Trophoblast cell (in vitro differentiated cells and primary cell): ENCODE measurements around the gene AFTPH.

ENCODE experiments used
- DNase-seq, 2 donors: peaks; one replicate each; pipeline ENCODE4 v3.0.0-alpha.2; 2016
- H2AFZ ChIP-seq: 2 replicates; pipeline ENCODE4 v1.6.1; 2013; ENCODE audit warnings: low read length, moderate library complexity, mild to moderate bottlenecking; ENCODE audit not compliant: insufficient read depth, poor library complexity
- H2AK5ac ChIP-seq: 2 replicates; pipeline ENCODE4 v1.6.1; 2013; ENCODE audit warnings: mild to moderate bottlenecking, low read length
- H2BK120ac ChIP-seq: 2 replicates; pipeline ENCODE4 v1.6.1; 2013; ENCODE audit warnings: low read length, mild to moderate bottlenecking, moderate library complexity; ENCODE audit not compliant: insufficient read depth, poor library complexity
- H2BK12ac ChIP-seq: 2 replicates; pipeline ENCODE4 v1.6.1; 2013; ENCODE audit warnings: mild to moderate bottlenecking, low read length, moderate library complexity
- H2BK5ac ChIP-seq: 2 replicates; pipeline ENCODE4 v1.6.1; 2013; ENCODE audit warnings: low read length, low read depth, moderate library complexity, mild to moderate bottlenecking; ENCODE audit not compliant: poor library complexity
- H3K14ac ChIP-seq: 2 replicates; pipeline ENCODE4 v1.6.1; 2013; ENCODE audit warnings: mild to moderate bottlenecking, low read length
- H3K18ac ChIP-seq: 2 replicates; pipeline ENCODE4 v1.6.1; 2013; ENCODE audit warnings: mild to moderate bottlenecking, low read length
- H3K23ac ChIP-seq: 2 replicates; pipeline ENCODE4 v1.6.1; 2013; ENCODE audit warnings: low read length
- H3K27ac ChIP-seq: 2 replicates; pipeline ENCODE4 v1.5.1; 2013; ENCODE audit warnings: low read depth, mild to moderate bottlenecking, inconsistent platforms, low read length, moderate library complexity
- H3K27me3 ChIP-seq: 2 replicates; pipeline ENCODE4 v1.6.1; 2013; ENCODE audit warnings: inconsistent platforms, mild to moderate bottlenecking, low read length, moderate library complexity; ENCODE audit not compliant: insufficient read depth
- H3K36me3 ChIP-seq, 2 experiments: 1 replicate in 1 of 2; 2 replicates in 1 of 2; pipeline ENCODE4 v1.6.1; 2013; ENCODE audit warnings: low read length in 2 of 2, mild to moderate bottlenecking in 2 of 2, moderate library complexity in 1 of 2; ENCODE audit not compliant: insufficient read depth in 2 of 2, control insufficient read depth in 1 of 2
- H3K4ac ChIP-seq: 2 replicates; pipeline ENCODE4 v1.6.1; 2013; ENCODE audit warnings: low read depth, mild to moderate bottlenecking, low read length, moderate library complexity
- H3K4me1 ChIP-seq, 2 experiments: 1 replicate in 1 of 2; 2 replicates in 1 of 2; pipeline ENCODE4 v1.6.1; 2013; ENCODE audit warnings: low read length in 2 of 2, mild to moderate bottlenecking in 2 of 2, moderate library complexity in 1 of 2; ENCODE audit not compliant: insufficient read depth in 2 of 2, control insufficient read depth in 1 of 2
- H3K4me2 ChIP-seq: 2 replicates; pipeline ENCODE4 v1.6.1; 2013; ENCODE audit warnings: inconsistent platforms, mild to moderate bottlenecking, low read length, moderate library complexity
- H3K4me3 ChIP-seq: 2 replicates; pipeline ENCODE4 v1.5.1; 2013; ENCODE audit warnings: mild to moderate bottlenecking, low read depth, low read length, inconsistent platforms
- H3K79me1 ChIP-seq: one replicate; pipeline ENCODE4 v1.6.1; 2013; ENCODE audit warnings: low read length
- H3K79me2 ChIP-seq: 2 replicates; pipeline ENCODE4 v1.6.1; 2013; ENCODE audit warnings: low read length, mild to moderate bottlenecking; ENCODE audit not compliant: control insufficient read depth, insufficient read depth, poor library complexity
- H3K9ac ChIP-seq: 2 replicates; pipeline ENCODE4 v1.6.1; 2013; ENCODE audit warnings: mild to moderate bottlenecking, low read length
- H3K9me3 ChIP-seq: 2 replicates; pipeline ENCODE4 v1.6.1; 2013; ENCODE audit warnings: low read depth, mild to moderate bottlenecking, control low read depth, inconsistent platforms, low read length; ENCODE audit not compliant: insufficient read depth
- H4K12ac ChIP-seq: 2 replicates; pipeline ENCODE4 v1.6.1; 2013; ENCODE audit warnings: low read depth, mild to moderate bottlenecking, low read length, moderate library complexity
- H4K8ac ChIP-seq: 2 replicates; pipeline ENCODE4 v1.6.1; 2013; ENCODE audit warnings: low read depth, mild to moderate bottlenecking, low read length, moderate library complexity
- H4K91ac ChIP-seq: one replicate; pipeline ENCODE4 v1.6.1; 2013; ENCODE audit warnings: low read depth, mild to moderate bottlenecking, low read length, moderate library complexity
- WGBS: extraction: QIAGEN DNeasy Blood & Tissue Kit; methylation state at CpG from one replicate; pipeline ENCODE4 v1.1.7; 2013; ENCODE audit warnings: missing lambda C conversion rate; ENCODE audit not compliant: insufficient read length, insufficient coverage; ENCODE audit errors: extremely low coverage; 5-methylcytosine and 5-hydroxymethylcytosine counted together

The AFTPH gene

DNA sequence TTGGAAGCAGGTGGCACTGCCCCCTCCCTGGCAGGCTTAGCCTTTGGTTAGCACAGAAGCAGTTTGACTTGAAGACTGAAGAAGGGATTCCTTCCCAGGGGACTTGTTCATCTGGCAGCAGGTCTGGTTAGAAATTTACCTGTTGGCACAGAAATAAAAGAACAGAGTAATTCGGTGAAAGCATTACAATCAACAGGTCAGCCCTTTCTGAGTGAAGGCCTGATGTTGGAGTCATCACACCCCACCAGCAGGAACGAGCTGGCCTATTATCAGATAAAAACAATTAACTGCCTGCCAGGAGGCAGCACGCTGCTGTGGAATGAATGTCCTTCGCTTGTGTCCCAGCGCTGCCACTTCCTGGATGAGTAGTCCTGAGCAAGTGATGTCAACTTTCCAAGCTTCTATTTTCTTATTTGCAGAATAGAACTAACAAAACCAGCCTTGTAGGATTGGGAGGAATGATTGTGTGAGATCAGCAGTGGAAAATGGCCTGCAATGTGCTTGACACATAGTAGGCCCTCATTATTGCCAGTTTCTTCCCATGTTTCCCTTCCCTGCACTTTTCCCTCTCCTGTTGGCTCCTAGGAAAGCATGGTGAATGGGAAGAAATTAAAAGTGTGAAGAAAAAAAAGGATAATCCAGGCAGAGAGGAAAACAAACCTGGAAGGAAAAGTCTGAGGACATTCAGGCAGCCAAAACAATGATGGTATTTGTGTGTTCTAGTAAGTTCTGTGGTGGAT lies 41.2 kb upstream of the AFTPH start:
- no peak overlapping the region for H3K14ac ChIP-seq
- H3K4ac ChIP-seq, result no peak overlapping the region
- no peak overlapping the region for H4K91ac ChIP-seq
- no peak overlapping the region for H3K4me2 ChIP-seq
- H2AK5ac ChIP-seq, result no peak overlapping the region
- DNase-seq, result peak; percentile 92
- H2AFZ ChIP-seq, result no peak overlapping the region
- H4K8ac ChIP-seq, result no peak overlapping the region
- no peak overlapping the region for H4K12ac ChIP-seq
- no peak overlapping the region for H2BK5ac ChIP-seq
- no CpG with 5 or more reads among the region's 5 CpGs for WGBS
- H3K9ac ChIP-seq, result no peak overlapping the region
- H3K79me1 ChIP-seq, result peaks cover 2% of the 10 kb centered on the region
- no peak overlapping the region for H2BK120ac ChIP-seq
- H3K27ac ChIP-seq, result no peak overlapping the region
- peaks cover 2 to 5% of the 10 kb centered on the region in 2 experiments for H3K4me1 ChIP-seq
- no peaks in the 10 kb centered on the region for H3K27me3 ChIP-seq
- no peak overlapping the region for H3K18ac ChIP-seq
- no peaks in the 10 kb centered on the region for H3K9me3 ChIP-seq
- no peaks in the 10 kb centered on the region for H3K36me3 ChIP-seq
- no peak overlapping the region for H3K23ac ChIP-seq
- no peaks in the 10 kb centered on the region for H3K79me2 ChIP-seq
- H3K4me3 ChIP-seq, result no peak overlapping the region
- H2BK12ac ChIP-seq, result no peak overlapping the region

DNA sequence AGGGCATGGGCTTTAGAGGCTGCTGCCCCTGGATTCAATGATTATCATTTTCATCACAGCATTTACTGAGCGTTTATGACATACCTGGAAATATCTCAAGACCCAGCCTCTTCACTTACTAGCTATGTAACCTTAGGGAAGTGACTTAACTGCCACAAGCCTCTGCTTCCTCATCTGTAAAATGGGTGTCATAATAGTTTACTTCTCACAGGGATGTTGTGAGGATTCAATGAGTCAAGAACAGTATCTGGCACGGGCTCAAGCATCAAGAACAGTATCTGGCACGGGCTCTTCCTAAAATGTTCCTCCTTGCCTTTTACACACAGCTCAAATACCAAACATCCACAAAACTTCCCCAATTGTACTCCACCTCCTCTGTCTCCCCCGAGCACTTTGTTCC lies 38.8 kb upstream of the AFTPH start:
- H3K18ac ChIP-seq, result no peak overlapping the region
- H4K91ac ChIP-seq, result no peak overlapping the region
- H3K27me3 ChIP-seq, result no peaks in the 10 kb centered on the region
- no peak overlapping the region for H3K9ac ChIP-seq
- peaks cover 0 to 2% of the 10 kb centered on the region in 2 experiments for H3K4me1 ChIP-seq
- WGBS, result no CpG with 5 or more reads among the region's 4 CpGs
- no peaks in the 10 kb centered on the region for H3K9me3 ChIP-seq
- H3K27ac ChIP-seq, result no peak overlapping the region
- H3K79me2 ChIP-seq, result no peaks in the 10 kb centered on the region
- no peak overlapping the region for H2BK12ac ChIP-seq
- no peak overlapping the region for H4K12ac ChIP-seq
- no peaks in the 10 kb centered on the region for H3K36me3 ChIP-seq
- no peaks in the 10 kb centered on the region for H3K79me1 ChIP-seq
- H3K14ac ChIP-seq, result no peak overlapping the region
- H2BK5ac ChIP-seq, result no peak overlapping the region
- H2AFZ ChIP-seq, result no peak overlapping the region
- no peak overlapping the region for H2BK120ac ChIP-seq
- H2AK5ac ChIP-seq, result no peak overlapping the region
- no peak for DNase-seq
- H3K4me3 ChIP-seq, result no peak overlapping the region
- H3K4ac ChIP-seq, result no peak overlapping the region
- no peak overlapping the region for H3K4me2 ChIP-seq
- H4K8ac ChIP-seq, result no peak overlapping the region
- no peak overlapping the region for H3K23ac ChIP-seq

DNA sequence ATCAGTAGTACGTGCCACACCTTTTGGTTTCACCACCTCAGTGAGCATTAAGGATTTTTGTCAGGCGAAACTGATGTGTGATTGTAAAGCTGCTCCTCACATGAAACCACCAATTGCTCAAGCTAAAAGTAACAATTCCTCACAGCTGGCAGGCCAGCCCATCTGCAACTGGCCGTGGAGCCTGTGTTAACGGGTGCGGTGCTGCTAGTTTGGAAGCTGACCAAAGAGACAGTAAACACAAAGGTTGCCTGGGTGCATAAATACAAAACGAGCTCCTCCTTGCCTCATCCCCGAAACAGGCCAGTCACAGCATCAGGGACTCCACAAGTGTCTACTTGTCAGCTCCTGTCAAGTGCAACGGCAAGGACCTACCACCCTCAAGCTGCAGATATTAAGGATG lies 38.2 kb upstream of the AFTPH start:
- H3K36me3 ChIP-seq, result no peaks in the 10 kb centered on the region
- no peak overlapping the region for H2BK120ac ChIP-seq
- no peaks in the 10 kb centered on the region for H3K27me3 ChIP-seq
- H3K9me3 ChIP-seq, result no peaks in the 10 kb centered on the region
- H2AFZ ChIP-seq, result no peak overlapping the region
- WGBS, result no CpG with 5 or more reads among the region's 8 CpGs
- no peak overlapping the region for H3K4me2 ChIP-seq
- H3K4me3 ChIP-seq, result no peak overlapping the region
- no peak overlapping the region for H3K14ac ChIP-seq
- no peak overlapping the region for H4K8ac ChIP-seq
- no peak overlapping the region for H4K91ac ChIP-seq
- no peak overlapping the region for H2BK5ac ChIP-seq
- H3K4me1 ChIP-seq, result peaks cover 0 to 2% of the 10 kb centered on the region in 2 experiments
- no peak for DNase-seq
- no peaks in the 10 kb centered on the region for H3K79me1 ChIP-seq
- no peak overlapping the region for H3K27ac ChIP-seq
- no peak overlapping the region for H3K18ac ChIP-seq
- no peak overlapping the region for H2BK12ac ChIP-seq
- no peaks in the 10 kb centered on the region for H3K79me2 ChIP-seq
- no peak overlapping the region for H3K9ac ChIP-seq
- H2AK5ac ChIP-seq, result no peak overlapping the region
- no peak overlapping the region for H3K4ac ChIP-seq
- H3K23ac ChIP-seq, result no peak overlapping the region
- no peak overlapping the region for H4K12ac ChIP-seq

DNA sequence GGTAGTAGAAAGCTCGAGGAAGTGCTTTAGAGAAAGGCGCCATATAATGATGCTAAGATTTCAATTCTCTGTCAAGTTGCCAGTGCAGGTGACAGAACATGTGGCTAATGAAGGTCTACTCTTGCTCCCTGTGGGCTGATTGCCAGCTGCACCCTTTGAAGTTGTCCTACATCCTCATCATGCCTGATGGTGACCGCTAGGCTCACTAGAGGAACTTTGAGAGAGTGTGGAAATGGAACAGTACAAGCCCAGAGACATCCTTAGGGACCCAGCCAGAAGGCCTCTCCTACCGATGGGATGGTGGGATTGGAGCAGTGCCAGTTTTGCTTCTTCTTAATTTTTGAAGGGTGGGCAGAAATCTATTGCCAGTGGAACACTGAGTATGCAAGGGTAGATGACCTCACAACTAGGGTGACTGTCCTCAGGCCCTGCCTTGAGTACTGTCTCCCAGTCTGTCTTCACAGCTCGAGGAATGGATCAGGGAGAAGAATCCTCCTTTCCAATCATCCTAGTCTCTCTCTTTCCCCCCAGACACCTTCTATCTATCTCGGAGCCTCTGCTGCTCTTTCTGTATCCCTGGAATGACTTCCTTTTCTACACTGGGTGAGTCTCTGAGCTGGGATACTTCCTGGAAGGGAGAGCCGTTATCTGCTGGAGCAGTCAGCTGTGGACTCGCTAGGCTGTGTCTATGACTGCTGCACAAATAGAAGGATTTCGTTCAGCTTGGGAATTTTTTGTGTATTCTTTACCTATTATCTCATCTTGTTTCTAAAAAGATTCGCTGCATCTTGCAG lies 36.7 kb upstream of the AFTPH start:
- Histone ChIP-seq H2BK120ac (no peak overlapping the region), H3K4ac (no peak overlapping the region), H3K79me2 (no peaks in the 10 kb centered on the region), H3K79me1 (no peaks in the 10 kb centered on the region), H3K9ac (no peak overlapping the region), H2AFZ (no peak overlapping the region), H3K9me3 (no peaks in the 10 kb centered on the region), H2BK5ac (no peak overlapping the region), H3K4me2 (no peak overlapping the region), H3K27me3 (no peaks in the 10 kb centered on the region), H3K14ac (no peak overlapping the region), H3K36me3 (no peaks in the 10 kb centered on the region), H4K8ac (no peak overlapping the region), H3K4me1 (peaks cover 0 to 2% of the 10 kb centered on the region in 2 experiments), H3K23ac (no peak overlapping the region), H3K18ac (no peak overlapping the region), H4K91ac (no peak overlapping the region), H2BK12ac (no peak overlapping the region), H3K27ac (no peak overlapping the region), H2AK5ac (no peak overlapping the region), H3K4me3 (no peak overlapping the region), H4K12ac (no peak overlapping the region)
- WGBS, result no CpG with 5 or more reads among the region's 10 CpGs
- DNase-seq, result no peak
